GM18502 (cell line): ENCODE results near the gene DNAJC30.
"Not testable (repeated sequence)": the region's sequence is repeated elsewhere in the genome, so short reads cannot be mapped to it uniquely, and the experiment has no call there.

Experiments
- ATAC-seq: cut with Tn5 transposase; IDR thresholded peaks from one replicate; pipeline ENCODE4 v1.9.1; 2021; ENCODE audit warnings: mild to moderate bottlenecking; ENCODE audit not compliant: unreplicated experiment, poor library complexity

DNAJC30 gene

DNA sequence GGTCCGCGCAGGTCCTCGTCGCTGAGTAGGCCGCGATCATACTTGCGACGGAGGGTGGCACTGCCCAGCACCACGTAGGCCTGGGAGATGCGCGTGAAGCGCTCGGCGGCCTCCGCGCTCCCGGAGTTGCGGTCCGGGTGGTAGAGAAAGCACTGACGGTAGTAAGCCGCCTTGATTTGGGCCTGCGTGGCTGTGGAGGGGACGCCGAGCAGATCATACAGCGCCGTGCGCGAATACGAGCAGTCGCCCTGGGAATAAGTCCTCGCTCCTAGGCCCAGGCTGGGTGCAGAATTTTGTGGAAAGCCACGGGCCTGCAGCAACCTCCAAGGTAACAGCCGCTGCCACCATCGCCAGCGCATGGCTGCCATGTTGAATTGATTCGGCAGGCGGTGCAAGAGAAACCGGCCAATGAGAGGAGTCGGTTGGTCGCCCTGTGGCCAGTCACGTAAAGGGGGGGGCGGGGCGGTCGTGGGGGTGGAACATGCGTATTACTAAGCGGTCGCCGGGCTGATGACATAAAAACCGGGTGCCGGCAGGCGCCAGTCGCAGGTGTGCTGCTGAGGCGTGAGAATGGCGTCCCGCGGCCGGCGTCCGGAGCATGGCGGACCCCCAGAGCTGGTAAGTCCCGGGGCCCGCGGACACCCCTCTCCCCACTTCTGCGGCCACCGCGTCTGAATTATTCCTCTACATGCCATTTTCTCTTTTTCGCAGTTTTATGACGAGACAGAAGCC, at the start of gene DNAJC30, which contains the start of gene BUD23:
Gene DNAJC30 (minus strand): TSS at position 398 of the 732 bp plus-strand sequence. CDS start 30 bp downstream, at position 368.
Gene BUD23 (plus strand): TSS at position 542 of the 732 bp plus-strand sequence. CDS start 29 bp downstream, at position 571.
- peak; percentile 92 for ATAC-seq

DNA sequence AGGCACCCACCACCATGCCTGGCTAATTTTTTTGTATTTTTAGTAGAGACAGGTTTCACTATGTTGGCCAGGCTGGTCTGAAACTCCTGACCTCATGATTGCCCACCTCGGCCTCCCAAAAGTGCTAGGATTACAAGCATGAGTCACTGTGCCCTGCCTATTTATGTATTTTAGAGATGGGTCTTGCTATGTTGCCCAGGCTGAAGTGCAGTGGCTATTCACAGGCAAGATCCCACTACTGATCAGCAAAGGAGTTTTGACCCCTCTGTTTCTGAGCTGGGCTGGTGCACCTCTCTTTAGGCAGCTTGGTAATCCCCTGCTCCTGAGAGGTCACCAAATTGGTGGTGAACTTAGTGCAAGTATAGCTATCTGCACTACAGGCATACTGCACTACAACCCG, 49.1 kb upstream of the DNAJC30 start:
- ATAC-seq, result no peak

GRCh38 chr7:73730485-73730884, 47.2 kb upstream of the DNAJC30 start:
- no peak for ATAC-seq

DNA sequence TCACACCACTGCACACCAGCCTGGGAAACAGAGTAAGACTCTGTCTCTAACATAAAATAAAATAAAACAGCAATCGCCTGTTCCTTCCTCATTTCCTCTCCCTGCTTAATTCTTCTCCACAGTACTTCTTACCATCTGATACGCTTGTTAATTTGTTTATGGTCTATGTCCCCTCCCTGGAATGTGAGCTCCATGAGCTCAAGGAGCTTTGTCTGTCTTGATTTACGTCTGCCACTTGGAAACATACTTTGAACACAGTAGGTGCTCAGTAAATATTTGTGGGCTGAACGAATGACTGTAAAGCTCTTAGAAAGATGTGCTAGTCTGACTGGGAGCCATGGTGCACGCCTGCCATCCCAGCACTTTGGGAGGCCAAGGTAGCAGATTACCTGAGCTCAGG, 45.3 kb upstream of the DNAJC30 start:
- no peak for ATAC-seq

DNA sequence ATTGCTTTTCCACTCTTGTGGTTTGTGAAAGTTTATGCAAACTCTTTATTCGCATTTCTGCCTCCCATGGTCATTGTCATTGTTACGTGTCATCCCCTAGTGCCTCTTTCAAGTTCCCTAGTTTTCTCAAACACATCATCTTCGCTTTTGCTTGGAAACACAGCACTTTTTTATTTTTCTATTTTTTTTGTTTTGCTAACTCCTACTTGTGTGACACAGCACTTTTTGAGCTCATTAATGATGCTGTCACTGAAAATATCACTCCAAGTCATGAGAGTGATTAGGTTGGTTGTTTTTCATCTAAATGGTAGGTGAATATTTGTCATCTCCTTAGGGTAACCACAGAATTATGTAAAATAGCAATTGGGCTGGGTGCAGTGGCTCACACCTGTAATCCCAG, 44.7 kb upstream of the DNAJC30 start:
- ATAC-seq, result no peak

- no peak for ATAC-seq
Observed at GRCh38 chr7:73726083-73726466, 42.8 kb upstream of the DNAJC30 start.

GRCh38 chr7:73723813-73724212, 40.6 kb upstream of the DNAJC30 start:
- no peak for ATAC-seq

- ATAC-seq, result no peak
Observed at GRCh38 chr7:73722785-73723184, 39.5 kb upstream of the DNAJC30 start.

DNA sequence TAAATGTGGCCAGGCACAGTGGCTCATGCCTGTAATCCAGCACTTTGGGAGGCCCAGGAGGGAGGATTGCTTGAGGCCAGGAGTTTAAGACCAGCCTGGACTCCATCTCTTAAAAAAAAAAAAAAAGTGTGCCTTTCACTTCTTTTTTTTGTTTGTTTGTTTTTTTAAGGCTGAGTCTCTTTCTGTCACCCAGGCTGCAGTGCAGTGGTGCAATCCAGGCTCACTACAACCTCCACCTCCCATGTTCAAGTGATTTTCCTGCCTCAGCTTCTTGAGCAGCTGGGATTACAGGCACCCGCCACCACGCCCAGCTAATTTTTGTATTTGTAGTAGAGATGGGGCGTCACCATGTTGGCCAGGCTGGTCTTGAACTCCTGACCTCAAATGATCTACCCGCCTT, 38.9 kb upstream of the DNAJC30 start:
- ATAC-seq, result not testable (repeated sequence)

DNA sequence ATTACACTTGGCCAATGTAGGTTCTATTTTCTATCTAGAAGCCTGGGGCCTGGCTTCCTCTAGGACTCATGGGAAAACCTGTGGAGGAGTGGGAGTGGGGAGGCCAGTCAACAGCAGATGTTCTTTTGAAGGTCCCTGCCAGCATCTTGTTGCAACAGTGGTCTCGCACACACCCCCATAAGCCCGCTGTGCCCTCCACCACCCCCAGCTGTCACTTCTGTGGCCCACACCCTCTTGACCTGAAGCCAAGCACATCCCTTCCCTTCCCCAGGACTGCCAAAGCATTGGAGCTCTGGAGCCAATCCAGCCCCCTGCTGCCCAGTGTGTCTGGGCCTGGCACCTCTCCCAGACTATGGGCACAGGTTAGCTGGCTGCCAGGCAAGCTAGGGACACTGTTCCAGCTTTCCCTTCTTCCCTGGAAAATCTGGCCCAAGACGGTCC, 38.1 kb upstream of the DNAJC30 start:
- no peak for ATAC-seq

GRCh38 chr7:73720443-73720842, 37.2 kb upstream of the DNAJC30 start:
- not testable (repeated sequence) for ATAC-seq

GRCh38 chr7:73719806-73720169, 36.5 kb upstream of the DNAJC30 start:
- ATAC-seq, result peak; percentile 3

- peak; percentile 73 for ATAC-seq
Observed at GRCh38 chr7:73718905-73719805, 35.9 kb upstream of the DNAJC30 start, which contains the start of gene STX1A. Gene STX1A, minus strand, starts transcription at chr7:73719669. Its CDS starts 38 bp downstream, at chr7:73719631.

DNA sequence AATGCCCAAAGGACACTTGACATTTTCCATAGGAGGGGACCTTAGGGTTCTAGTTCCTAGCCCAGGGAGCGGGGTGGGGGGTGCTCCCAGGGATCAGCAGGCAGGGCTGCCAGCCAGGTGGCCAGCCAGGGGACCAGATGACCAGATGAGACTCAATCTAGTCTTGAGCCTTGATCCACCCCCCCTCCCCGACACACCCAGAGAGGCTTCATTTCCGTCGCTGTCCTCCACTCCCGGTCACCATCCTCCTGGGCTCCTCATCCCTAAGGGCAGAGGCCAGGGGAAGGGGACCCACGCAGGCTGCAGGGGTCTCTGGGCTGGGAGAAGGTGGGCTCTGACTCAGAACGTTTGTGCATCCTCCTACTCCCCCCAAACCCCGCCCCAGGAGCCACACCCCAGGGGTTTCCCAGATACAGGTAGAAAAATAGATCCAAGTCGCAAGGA, 35.2 kb upstream of the DNAJC30 start:
- ATAC-seq, result no peak

DNA sequence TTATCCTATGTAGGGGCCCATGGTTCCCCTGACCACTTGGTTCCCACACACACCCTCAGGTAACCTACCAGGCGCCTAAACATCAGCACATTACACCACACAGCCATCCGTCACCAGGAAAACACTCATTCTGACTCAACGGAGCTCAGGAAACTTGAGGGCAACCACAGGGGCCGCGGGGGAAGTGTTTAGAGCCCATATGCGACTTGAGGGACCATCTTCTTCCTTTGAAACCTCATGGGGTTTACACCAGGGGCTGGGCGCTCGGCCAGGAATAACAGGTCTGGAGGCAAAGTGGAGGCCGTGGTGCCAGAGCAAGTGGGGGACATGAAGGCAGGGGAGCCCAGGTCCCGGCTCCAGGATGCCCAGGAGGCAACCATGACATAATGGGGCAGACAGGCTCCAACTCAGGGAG, 34.7 kb upstream of the DNAJC30 start:
- ATAC-seq, result no peak

DNA sequence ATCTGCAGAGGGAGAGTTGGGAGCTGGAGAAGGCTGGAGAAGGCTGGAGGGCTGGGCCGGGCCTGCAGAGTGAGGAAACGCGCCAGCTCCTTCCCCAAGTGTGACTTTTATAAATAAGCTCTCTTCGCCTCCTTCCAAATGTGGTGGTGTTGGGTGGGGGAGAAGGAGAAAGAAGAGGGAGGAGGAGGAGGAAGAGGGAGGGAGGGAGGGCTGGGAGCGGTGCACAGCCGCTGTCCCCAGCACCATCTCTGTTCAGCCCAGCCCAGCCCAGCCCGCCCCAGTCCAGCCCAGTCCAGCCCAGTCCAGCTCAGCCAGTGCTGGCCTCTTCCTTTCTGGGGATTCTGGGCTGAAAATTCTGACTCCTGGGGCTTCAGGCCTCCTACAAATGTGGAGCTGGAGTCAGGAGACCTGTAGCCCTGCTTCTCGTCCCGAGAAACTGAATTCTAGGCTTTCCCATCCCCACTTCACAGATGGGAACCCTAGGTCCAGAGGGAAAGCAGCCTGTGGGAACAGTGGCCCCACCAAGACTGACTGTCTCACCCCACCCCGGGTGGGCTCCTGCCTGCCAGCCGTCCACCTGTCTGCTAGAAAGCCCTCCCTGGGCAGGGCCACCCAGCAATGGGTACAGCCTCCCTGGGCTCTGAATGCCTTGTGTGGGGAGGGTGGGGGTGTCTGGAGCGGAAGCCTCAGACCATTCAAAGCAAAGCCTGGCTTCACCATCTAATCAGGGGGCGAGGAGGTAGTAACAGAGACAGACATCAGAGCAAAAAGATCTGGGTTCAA, 34.0 kb upstream of the DNAJC30 start:
- no peak for ATAC-seq

- no peak for ATAC-seq
Observed at GRCh38 chr7:73716318-73716890, 33.2 kb upstream of the DNAJC30 start.

- ATAC-seq, result no peak
Observed at GRCh38 chr7:73715648-73716317, 32.5 kb upstream of the DNAJC30 start.

DNA sequence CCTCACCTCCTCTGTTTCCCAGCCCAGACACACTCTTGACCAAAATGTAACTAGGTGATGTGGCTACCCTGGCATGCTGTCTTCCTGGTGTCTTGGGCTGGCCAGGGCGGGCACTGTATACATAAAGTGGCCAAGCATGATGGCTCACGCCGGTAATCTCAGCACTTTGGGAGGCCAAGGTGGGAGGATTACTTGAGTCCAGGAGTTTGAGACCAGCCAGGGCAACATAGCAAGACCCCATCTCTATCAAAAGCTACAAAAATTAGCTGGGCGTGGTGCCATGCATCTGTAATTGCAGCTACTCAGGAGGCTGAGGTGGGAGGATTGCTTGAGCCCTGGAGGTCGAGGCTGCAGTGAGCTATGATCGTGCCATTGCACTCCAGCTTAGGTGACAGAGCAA, 30.1 kb upstream of the DNAJC30 start:
- not testable (repeated sequence) for ATAC-seq
